Breast epithelium (tissue), 4 donors: ENCODE measurements around the gene ASIC1. TPM values are rescaled to one million over a fixed set of nuclear protein-coding genes. Genes with fewer than 3 reads are reported as not detected.

Experiments used
- DNase-seq, 2 donors: peaks; one replicate each; pipeline ENCODE4 v3.0.0-alpha.2; 2019; ENCODE audit warnings: low spot score in 2 of 2
- H3K27ac ChIP-seq, 2 donors: fragments of 200-600 bp; sonication (generic) in 1 of 2; one replicate each; pipeline ENCODE4 v1.5.1; 2016 to 2019; ENCODE audit warnings: mild to moderate bottlenecking in 1 of 2
- H3K27me3 ChIP-seq, 2 donors: fragments of 200-600 bp; sonication (generic) in 1 of 2; one replicate each; pipeline versions ENCODE4 v1.5.1 to v1.6.0; 2017 to 2019; ENCODE audit warnings: control low read depth in 1 of 2, mild to moderate bottlenecking in 1 of 2
- H3K36me3 ChIP-seq: fragments of 200-600 bp; one replicate; pipeline ENCODE4 v1.5.1; 2019
- H3K4me1 ChIP-seq, 2 donors: fragments of 200-600 bp; sonication (generic); one replicate each; pipeline ENCODE4 v1.5.1; 2016 to 2019; ENCODE audit warnings: control low read depth in 1 of 2
- H3K4me3 ChIP-seq, 3 donors: fragments of 200-600 bp; sonication (generic); 1 replicate in 2 of 3; 2 replicates in 1 of 3; pipeline ENCODE4 v1.5.1; 2016 to 2019; ENCODE audit warnings: mild to moderate bottlenecking in 3 of 3, moderate library complexity in 2 of 3
- H3K9me3 ChIP-seq, 2 donors: fragments of 200-600 bp; sonication (generic) in 1 of 2; one replicate each; pipeline ENCODE4 v1.5.1; 2016 to 2019; ENCODE audit warnings: control low read depth in 1 of 2
- POLR2A ChIP-seq: fragments of 450-650 bp; IDR thresholded peaks from one replicate; pipeline ENCODE4 v1.6.1; 2016; ENCODE audit warnings: antibody characterized with exemption, mild to moderate bottlenecking, moderate library complexity
- POLR2AphosphoS5 ChIP-seq, 3 donors: sonication (generic); formaldehyde crosslinking; IDR thresholded peaks; one replicate each; pipeline ENCODE4 v1.6.1; 2017; ENCODE audit warnings: antibody characterized with exemption in 3 of 3
- intact Hi-C: fragments of 100-400 bp; cut with DNase I; formaldehyde crosslinking; loops from one replicate; pipeline ENCODE4 v1.15.1; 2023; ENCODE audit warnings: low total_unique reads
- total RNA-seq, 3 donors: library from RNA; depleted of rRNA; stranded (reverse); fragments of >200 nt; gene quantifications; one replicate each; pipeline ENCODE4 v1.1.0, GENCODE V29; 2016
- TF ChIP-seq, protein P1 (sequence below), 3 donors: fragments of 450-650 bp; IDR thresholded peaks; one replicate each; pipeline ENCODE4 v1.5.1; 2016 to 2017; ENCODE audit warnings: antibody characterized with exemption in 3 of 3, mild to moderate bottlenecking in 3 of 3, moderate library complexity in 3 of 3

Gene ASIC1
- total RNA-seq, 3 donors from 2014 or later: 0.80 to 0.98 (median 0.88) TPM

DNA sequence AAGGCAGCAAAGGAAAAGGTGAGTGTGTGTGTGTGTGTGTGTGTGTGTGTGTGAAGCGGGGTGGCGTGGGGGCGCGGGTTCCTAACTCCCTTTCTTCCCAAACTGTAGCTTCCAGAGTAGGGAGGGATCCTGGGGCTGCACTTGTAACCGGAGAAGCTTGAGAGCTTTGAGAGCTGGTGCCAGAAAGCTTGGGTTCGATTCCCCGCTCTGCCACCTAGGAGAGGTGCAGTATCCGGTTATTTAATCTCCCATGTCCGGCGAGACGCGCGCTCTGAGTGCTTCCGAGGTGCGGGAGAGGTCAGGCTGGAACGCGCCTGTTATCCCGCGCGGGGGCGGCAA, 24.9 kb upstream of the ASIC1 start:
- TF ChIP-seq POLR2AphosphoS5 (IDR thresholded peaks at IDR 0.05) (no peak), POLR2A (no peak)
- H3K27ac ChIP-seq: no peak overlapping the region
- H3K9me3 ChIP-seq: no peaks in the 10 kb centered on the region
- H3K27me3 ChIP-seq: peaks cover 3 to 8% of the 10 kb centered on the region in 2 donors
- H3K36me3 ChIP-seq: no peaks in the 10 kb centered on the region
- H3K4me1 ChIP-seq: no peaks in the 10 kb centered on the region
- DNase-seq: no peak
- H3K4me3 ChIP-seq: peak overlapping the region; percentile 23 to 57 (median 34)
- intact Hi-C loops: no loop called here

GRCh38 chr12:50032854-50033581, 24.4 kb upstream of the ASIC1 start:
- Histone ChIP-seq H3K4me3 (peak overlapping the region; percentile 23 to 57 (median 34)), H3K27me3 (peaks cover 3 to 8% of the 10 kb centered on the region in 2 donors), H3K36me3 (no peaks in the 10 kb centered on the region), H3K27ac (no peak overlapping the region), H3K4me1 (no peaks in the 10 kb centered on the region), H3K9me3 (no peaks in the 10 kb centered on the region)
- intact Hi-C loops: no loop called here
- DNase-seq: no peak
- TF ChIP-seq, protein P1, sequence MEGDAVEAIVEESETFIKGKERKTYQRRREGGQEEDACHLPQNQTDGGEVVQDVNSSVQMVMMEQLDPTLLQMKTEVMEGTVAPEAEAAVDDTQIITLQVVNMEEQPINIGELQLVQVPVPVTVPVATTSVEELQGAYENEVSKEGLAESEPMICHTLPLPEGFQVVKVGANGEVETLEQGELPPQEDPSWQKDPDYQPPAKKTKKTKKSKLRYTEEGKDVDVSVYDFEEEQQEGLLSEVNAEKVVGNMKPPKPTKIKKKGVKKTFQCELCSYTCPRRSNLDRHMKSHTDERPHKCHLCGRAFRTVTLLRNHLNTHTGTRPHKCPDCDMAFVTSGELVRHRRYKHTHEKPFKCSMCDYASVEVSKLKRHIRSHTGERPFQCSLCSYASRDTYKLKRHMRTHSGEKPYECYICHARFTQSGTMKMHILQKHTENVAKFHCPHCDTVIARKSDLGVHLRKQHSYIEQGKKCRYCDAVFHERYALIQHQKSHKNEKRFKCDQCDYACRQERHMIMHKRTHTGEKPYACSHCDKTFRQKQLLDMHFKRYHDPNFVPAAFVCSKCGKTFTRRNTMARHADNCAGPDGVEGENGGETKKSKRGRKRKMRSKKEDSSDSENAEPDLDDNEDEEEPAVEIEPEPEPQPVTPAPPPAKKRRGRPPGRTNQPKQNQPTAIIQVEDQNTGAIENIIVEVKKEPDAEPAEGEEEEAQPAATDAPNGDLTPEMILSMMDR (IDR thresholded peaks at IDR 0.05): no peak
- TF ChIP-seq POLR2AphosphoS5 (IDR thresholded peaks at IDR 0.05) (no peak), POLR2A (no peak)

DNA sequence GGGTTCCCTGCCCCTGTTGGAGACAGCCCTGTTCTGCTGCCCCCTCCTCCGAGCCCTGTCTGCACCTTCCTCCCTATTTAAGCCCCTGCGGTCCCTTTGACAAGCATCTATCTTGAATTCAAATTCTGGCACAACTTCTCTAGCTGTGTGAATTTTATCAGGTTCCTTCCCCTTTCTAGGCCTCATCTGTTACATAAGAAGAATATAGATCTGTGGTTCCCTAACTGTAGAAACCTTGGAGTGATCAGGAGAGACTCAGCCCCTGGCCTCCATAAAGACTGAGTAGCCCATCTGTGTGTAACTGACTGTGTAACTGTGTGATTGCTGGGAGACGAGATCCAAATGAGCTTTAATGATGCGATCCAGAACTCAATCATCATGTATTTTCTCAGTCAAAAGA, 19.1 kb upstream of the ASIC1 start:
- no peaks in the 10 kb centered on the region for H3K9me3 ChIP-seq
- no peaks in the 10 kb centered on the region for H3K36me3 ChIP-seq
- TF ChIP-seq POLR2A (no peak), POLR2AphosphoS5 (IDR thresholded peaks at IDR 0.05) (no peak)
- TF ChIP-seq, protein P1 (IDR thresholded peaks at IDR 0.05): no peak
- intact Hi-C loops: no loop called here
- no peaks in the 10 kb centered on the region for H3K4me1 ChIP-seq
- no peaks in the 10 kb centered on the region for H3K27me3 ChIP-seq
- no peak overlapping the region for H3K4me3 ChIP-seq
- H3K27ac ChIP-seq: no peak overlapping the region
- DNase-seq: no peak

DNA sequence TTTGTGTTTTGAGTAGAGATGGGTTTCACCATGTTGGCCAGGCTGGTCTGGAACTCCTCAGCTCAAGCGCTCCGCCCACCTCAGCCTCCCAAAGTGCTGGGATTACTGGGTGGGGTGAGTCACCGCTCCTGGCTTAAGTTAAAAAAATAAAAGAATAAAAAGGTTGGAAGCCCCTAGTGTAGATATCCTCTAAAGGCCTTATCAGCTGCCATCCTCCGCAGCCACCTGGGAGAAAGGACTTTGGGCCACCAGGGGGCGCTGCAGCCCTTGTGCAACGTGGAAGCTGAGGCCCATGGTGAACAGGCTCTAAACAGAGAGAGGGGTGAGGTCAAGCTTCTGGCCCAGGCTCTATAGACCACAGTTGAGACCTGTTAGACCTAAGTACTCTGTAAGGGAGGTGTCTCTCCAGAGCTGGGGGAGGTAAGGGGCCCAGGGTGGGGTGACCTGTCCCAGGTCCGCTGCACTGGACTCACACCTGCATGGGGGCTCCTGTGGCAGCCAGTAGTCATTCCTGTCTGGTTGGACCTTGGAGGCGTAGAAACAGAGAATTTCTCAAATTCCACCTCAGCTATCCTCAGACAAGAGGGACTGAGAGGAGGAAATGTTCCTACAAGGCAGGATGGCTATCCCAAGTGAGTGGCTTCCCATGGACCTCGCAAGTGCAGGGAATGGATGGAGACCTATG, 18.1 kb upstream of the ASIC1 start:
- intact Hi-C loops: no loop called here
- Histone ChIP-seq H3K9me3 (no peaks in the 10 kb centered on the region), H3K27ac (no peak overlapping the region), H3K36me3 (no peaks in the 10 kb centered on the region), H3K27me3 (no peaks in the 10 kb centered on the region), H3K4me1 (no peaks in the 10 kb centered on the region), H3K4me3 (no peak overlapping the region)
- no peak for TF ChIP-seq POLR2A
- TF ChIP-seq, protein P1 (IDR thresholded peaks at IDR 0.05): peak; percentile 63 to 77 (median 70)
- peak; percentile 50 to 79 for DNase-seq

GRCh38 chr12:50040657-50041056, 16.7 kb upstream of the ASIC1 start:
- H3K4me3 ChIP-seq: no peak overlapping the region
- intact Hi-C loops: no loop called here
- H3K9me3 ChIP-seq: no peaks in the 10 kb centered on the region
- no peaks in the 10 kb centered on the region for H3K36me3 ChIP-seq
- H3K4me1 ChIP-seq: no peaks in the 10 kb centered on the region
- DNase-seq: no peak
- no peaks in the 10 kb centered on the region for H3K27me3 ChIP-seq
- H3K27ac ChIP-seq: no peak overlapping the region
- TF ChIP-seq, protein P1 (IDR thresholded peaks at IDR 0.05): no peak
- TF ChIP-seq POLR2AphosphoS5 (IDR thresholded peaks at IDR 0.05): no peak
- no peak for TF ChIP-seq POLR2A
